Measurements from ENCODE around the gene TMEM237.
"Not testable (repeated sequence)": the region's sequence is repeated elsewhere in the genome, so short reads cannot be mapped to it uniquely, and the experiment has no call there.

The TMEM237 gene

GRCh38 chr2:201674298-201674697 lies 31.0 kb upstream of the TMEM237 start:
- ChIA-PET POLR2A (no interaction called here), CTCF (interaction anchor here (0.9 to 2.2 kb wide), 2 partner anchors 10 to 107 kb away, joined by 3 to 6 read pairs; partner anchors contain the start of gene ALS2)
- no peak for TF ChIP-seq CTCF (IDR thresholded peaks at IDR 0.05; ENCODE audit: control extremely low read depth, extremely low read depth, low read depth, missing control alignments)
- DNase-seq (ENCODE audit: extremely low spot score) = no peak

- ChIA-PET CTCF (interaction anchor here (1.0 to 2.2 kb wide), 2 partner anchors 12 to 107 kb away, joined by 3 to 6 read pairs; partner anchors contain the start of gene ALS2), POLR2A (no interaction called here)
- DNase-seq (ENCODE audit: extremely low spot score) = no peak
- TF ChIP-seq CTCF (IDR thresholded peaks at IDR 0.05; ENCODE audit: control extremely low read depth, extremely low read depth, low read depth, missing control alignments) = no peak
Observed at GRCh38 chr2:201673546-201673945, 30.2 kb upstream of the TMEM237 start.

DNA sequence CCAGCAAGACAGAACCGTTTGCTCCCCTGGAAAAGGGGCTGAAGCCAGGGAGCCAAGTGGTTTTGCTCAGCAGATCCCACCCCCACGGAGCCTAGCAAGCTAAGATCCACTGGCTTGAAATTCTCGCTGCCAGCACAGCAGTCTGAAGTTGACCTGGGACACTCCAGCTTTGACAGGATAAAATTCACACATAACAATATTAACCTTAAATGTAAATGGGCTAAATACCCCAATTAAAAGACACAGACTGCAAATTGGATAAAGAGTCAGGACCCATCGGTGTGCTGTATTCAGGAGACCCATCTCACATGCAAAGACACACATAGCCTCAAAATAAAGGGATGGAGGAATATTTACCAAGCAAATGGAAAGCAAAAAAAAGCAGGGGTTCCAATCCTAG lies 27.9 kb upstream of the TMEM237 start:
- POLR2A ChIA-PET; CTCF ChIA-PET; DNase-seq (ENCODE audit: extremely low spot score): not testable (repeated sequence)

DNA sequence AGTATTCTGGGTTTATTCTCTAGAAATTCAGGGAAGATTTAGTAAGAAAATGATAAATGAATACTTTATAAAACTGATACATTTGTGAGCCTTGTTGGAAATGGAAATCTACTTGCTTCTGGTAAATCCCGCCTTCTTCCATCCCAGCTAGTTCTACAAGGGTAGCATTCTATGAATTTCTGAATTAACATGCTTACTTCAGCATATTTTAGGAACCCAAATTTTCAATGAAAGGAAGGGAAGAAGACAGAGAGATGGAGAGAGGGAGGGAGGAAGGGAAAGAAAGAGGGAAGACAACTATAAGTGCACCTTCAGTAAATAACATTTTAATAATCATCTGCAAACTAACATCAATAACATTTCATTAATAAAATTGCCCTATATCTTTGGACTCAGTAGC lies 26.6 kb upstream of the TMEM237 start:
- TF ChIP-seq CTCF (IDR thresholded peaks at IDR 0.05; ENCODE audit: control extremely low read depth, extremely low read depth, low read depth, missing control alignments) = no peak
- POLR2A ChIA-PET = no interaction called here
- CTCF ChIA-PET = interaction anchor here (1.0 kb wide), 1 partner anchor 26 kb away, joined by 3 read pairs; the partner anchor contains the start of gene TMEM237
- no peak for DNase-seq (ENCODE audit: extremely low spot score)

DNA sequence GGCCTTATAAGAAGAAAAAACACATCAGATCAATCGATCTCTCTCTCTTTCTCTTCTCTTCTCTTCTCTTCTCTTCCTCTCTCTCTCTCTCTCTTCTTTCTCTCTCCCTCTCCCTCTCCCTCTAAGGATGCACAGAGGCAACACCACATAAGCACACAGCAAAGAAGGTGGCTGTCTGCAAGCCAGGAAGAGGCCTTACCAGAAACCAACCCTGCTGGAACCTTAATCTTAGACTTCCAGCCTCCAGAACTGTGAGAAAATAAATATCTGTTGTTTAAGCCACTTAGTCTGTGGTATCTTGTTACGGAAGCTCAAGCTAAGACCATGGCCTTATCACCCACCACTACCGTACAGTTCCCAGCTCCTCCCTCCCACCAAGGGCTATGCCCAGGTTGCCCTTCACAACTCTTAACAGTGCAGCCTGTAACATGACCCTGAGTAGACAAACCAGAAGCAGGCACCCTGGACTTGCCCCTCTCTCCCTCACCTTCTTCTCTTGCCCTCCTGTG lies 25.2 kb upstream of the TMEM237 start:
- CTCF ChIA-PET = no interaction called here
- no peak for TF ChIP-seq CTCF (IDR thresholded peaks at IDR 0.05; ENCODE audit: control extremely low read depth, extremely low read depth, low read depth, missing control alignments)
- no peak for DNase-seq (ENCODE audit: extremely low spot score)
- POLR2A ChIA-PET = no interaction called here

DNA sequence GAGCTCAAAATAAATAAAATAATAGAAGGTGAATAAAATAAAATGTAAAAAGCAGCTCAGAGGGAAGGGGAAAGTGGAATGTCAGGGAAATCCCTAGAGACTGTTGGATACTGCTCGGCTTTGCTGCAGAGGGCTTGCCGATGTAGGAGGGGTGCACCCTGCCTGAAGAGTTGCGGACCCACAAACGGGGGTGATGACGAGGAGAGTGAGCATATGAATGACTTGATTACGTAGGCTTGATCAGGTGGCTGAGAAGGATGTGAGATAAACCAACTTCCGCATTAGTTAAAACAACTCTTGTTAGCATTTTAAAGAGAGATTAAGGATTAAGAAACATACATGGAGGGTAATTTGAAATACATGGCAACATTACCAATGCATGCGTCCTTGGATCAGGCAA lies 21.0 kb upstream of the TMEM237 start:
- TF ChIP-seq CTCF (IDR thresholded peaks at IDR 0.05; ENCODE audit: control extremely low read depth, extremely low read depth, low read depth, missing control alignments) = no peak
- POLR2A ChIA-PET = no interaction called here
- no peak for DNase-seq (ENCODE audit: extremely low spot score)
- CTCF ChIA-PET = interaction anchor here (1.1 to 1.3 kb wide), 2 partner anchors 10 kb away, joined by 3 read pairs; no protein-coding TSS in a partner anchor

- no peak for DNase-seq (ENCODE audit: extremely low spot score)
- ChIA-PET CTCF (interaction anchor here (1.3 kb wide), 1 partner anchor 35 kb away, joined by 3 read pairs; no protein-coding TSS in a partner anchor), POLR2A (no interaction called here)
Observed at GRCh38 chr2:201661366-201661765, 18.1 kb upstream of the TMEM237 start.

More at GRCh38 chr2:201661366-201661765, 18.1 kb upstream of the TMEM237 start:
- no peak for TF ChIP-seq CTCF (IDR thresholded peaks at IDR 0.05; ENCODE audit: control extremely low read depth, extremely low read depth, low read depth, missing control alignments)

Data from GM10248 (cell line).